H7 (cell line): ENCODE results near the gene GALNT9. TPM values are rescaled to one million over a fixed set of nuclear protein-coding genes. Genes with fewer than 3 reads are reported as not detected.
A peak's percentile ranks its signal among the peaks of the same experiment; 100 is the strongest.

Experiments
- DNase-seq: peaks from one replicate; pipeline ENCODE4 v3.0.0; 2012
- H3K27me3 ChIP-seq: 2 replicates; pipeline ENCODE4 v1.6.0; 2011; ENCODE audit warnings: mild to moderate bottlenecking, low read length; ENCODE audit not compliant: control insufficient read depth, insufficient read depth
- H3K36me3 ChIP-seq: replicated peaks from 2 replicates; pipeline ENCODE4 v1.5.1; 2011; ENCODE audit warnings: low read length; ENCODE audit not compliant: control insufficient read depth, insufficient read depth
- H3K4me3 ChIP-seq: 2 replicates; pipeline ENCODE4 v1.5.1; 2011; ENCODE audit warnings: low read depth, mild to moderate bottlenecking, control low read depth, low read length, moderate library complexity; ENCODE audit not compliant: insufficient read depth
- total RNA-seq: library from RNA; depleted of rRNA; stranded (reverse); fragments of >200 nt; shearing (Covaris generic); gene quantifications from 2 replicates; pipeline ENCODE4 v1.2.3, GENCODE V29; 2014

GALNT9 gene
- total RNA-seq, 1 experiment from 2014 or later: 0.45 TPM

DNA sequence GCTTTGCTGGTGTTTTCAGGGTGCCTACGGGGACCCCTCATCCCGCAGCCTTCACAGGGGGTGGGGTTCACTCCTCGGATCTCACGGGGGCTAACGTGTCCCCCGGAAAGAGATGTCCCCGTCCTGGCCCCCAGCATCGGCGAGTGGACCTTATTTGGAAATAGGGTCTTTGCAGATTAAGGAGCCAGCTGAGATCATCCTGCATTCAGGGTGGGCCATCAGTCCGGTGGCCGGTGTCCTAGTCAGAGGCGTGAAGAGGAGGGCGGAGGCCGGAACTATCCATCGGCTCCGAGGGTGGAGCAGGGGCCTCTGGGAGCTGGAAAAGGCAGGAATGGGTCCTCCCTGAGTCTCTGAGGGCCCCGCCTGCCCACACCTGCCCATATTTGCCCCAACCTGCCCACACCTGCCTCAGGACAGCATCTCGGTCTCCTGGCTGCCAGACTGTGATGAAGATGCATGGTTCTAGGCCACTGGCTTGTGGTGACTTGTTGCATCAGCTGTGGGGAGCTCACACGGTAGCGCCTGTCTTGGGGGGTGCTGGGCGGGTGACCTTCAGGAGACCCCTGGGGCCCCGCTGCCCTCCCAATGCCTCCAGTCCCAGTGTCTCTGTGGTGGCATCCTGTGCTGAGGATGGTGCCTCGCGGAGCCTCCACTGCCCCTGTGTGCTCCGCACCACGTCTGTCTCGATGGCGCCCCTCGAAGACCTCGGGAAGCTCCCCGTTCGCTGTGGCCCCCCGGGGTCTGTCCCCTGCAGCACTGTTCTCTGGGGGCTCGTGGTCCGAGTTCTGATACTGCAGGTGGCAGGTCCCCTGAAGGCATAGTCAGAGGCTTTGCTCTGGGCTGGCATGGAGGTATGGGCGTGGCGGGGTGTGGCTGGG, 170.5 kb downstream of the GALNT9 start:
- no peak for DNase-seq
- Histone ChIP-seq H3K4me3 (no peak overlapping the region), H3K27me3 (no peaks in the 10 kb centered on the region; the same call in 1 of the 2 replicates), H3K36me3 (peaks cover 15% of the 10 kb centered on the region)

DNA sequence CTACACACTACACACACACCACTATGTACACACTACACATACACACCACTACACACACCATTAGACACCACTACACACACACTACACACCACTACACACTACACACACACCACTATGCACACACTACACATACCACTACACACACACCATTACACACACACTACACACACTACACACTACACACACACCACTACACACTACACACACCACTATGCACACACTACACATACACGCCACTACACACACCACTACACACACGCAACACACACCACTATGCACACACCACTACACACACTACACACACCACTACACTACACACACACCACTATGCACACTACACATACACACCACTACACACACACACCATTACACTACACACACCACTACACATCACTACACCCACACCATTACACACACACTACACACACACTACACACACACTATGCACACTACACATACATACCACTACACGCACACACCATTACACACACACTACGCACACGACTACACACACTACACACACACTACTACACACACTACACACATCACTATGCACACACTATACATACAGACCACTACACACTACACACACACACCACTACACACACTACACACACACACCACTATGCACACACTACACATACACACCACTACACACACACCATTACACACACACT, 171.5 kb downstream of the GALNT9 start:
- Histone ChIP-seq H3K27me3 (no peaks in the 10 kb centered on the region; the same call in 1 of the 2 replicates), H3K36me3 (peaks cover 15% of the 10 kb centered on the region), H3K4me3 (no peak overlapping the region)
- no peak for DNase-seq

DNA sequence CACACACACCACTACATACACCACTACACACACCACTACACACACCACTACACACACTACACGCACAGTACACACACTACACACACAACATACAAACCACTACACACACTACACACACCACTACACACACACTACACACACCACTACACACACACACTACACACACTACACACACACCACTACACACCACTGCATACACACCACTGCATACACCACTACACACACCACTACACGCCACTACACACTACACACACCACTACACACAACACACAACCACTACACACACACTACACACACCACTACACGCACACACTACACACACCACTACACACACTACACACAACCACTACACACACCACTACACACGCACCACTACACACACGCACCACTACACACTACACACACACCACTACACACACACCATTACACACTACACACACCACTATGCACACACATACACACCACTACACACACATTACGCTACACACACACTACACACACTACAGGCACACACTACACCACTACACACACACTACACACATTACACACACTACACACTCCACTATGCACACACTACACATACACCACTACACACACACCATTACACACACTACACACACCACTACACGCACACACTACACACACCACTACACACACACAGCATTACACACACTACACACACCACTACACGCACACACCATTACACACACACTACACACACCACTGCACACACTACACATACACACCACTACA, 172.6 kb downstream of the GALNT9 start:
- DNase-seq: no peak
- Histone ChIP-seq H3K36me3 (peaks cover 15% of the 10 kb centered on the region), H3K4me3 (no peak overlapping the region), H3K27me3 (no peaks in the 10 kb centered on the region)

DNA sequence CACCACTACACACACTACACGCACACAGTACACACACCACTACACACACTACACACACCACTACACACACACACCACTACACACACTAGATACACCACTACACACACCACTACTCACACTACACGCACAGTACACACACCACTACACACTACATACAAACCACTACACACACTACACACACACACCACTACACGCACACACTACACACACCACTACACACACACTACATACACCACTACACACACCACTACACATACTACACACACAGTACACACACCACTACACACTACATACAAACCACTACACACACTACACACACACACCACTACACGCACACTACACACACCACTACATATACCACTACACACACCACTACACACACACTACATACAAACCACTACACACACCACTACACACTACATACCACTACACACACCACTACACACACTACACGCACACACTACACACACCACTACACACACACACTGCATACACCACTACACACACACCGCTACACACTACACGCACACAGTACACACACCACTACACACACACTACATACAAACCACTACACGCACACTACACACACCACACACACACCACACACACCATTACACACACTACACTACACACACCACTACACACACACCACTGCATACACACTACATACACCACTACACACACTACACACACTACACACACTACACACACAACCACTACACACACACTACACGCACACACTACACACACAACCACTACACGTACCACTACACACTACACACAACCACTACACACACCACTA, 173.4 kb downstream of the GALNT9 start:
- H3K36me3 ChIP-seq: peaks cover 15% of the 10 kb centered on the region
- no peak overlapping the region for H3K4me3 ChIP-seq
- no peaks in the 10 kb centered on the region for H3K27me3 ChIP-seq
- no peak for DNase-seq

DNA sequence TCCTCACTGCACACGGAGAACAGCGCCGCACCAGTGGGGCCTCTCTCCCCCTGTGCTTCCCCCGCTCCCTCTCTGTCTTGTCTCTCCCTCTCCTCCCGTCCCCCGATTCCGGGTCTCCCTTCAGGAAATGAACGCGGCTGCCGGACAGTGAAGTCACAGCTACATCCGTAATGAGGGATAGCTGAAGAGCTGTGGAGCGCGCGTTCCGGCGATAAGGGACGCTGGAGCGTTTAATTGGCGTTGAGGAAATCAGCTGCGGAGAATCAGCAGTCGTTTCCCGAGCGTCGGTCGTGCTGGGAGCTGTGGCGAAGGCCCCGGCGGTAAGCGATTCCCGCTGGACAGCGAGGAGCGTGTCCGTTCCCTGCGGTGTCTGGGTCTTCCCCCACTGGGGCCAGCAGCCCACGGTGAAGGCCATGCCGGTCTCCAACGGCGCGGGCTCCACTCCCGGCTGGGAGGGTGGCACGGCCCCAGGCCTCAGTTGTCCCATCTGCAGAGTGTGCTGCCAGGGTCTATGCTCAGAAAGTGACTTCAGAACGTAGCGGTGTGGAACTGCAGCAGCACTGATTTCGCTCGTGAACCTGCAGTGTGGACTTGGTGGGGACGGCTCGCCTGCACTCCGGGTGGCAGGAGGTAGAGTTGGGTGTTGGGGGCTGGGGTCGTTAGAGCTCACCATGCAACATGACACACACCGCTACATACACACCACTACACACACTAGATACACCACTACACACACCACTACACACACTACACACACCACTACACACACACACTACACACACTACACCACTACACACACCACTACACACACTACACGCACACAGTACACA, 174.2 kb downstream of the GALNT9 start:
- H3K27me3 ChIP-seq: no peaks in the 10 kb centered on the region
- no peak for DNase-seq
- no peak overlapping the region for H3K4me3 ChIP-seq
- H3K36me3 ChIP-seq: peaks cover 15% of the 10 kb centered on the region

- no peaks in the 10 kb centered on the region for H3K27me3 ChIP-seq
- peaks cover 15% of the 10 kb centered on the region for H3K36me3 ChIP-seq
- no peak for DNase-seq
- no peak overlapping the region for H3K4me3 ChIP-seq
Observed at GRCh38 chr12:132154341-132154761, 175.0 kb downstream of the GALNT9 start.

GRCh38 chr12:132153501-132154340, 175.7 kb downstream of the GALNT9 start:
- no peak overlapping the region for H3K4me3 ChIP-seq
- no peaks in the 10 kb centered on the region for H3K27me3 ChIP-seq
- peak; percentile 98 for DNase-seq
- H3K36me3 ChIP-seq: peaks cover 15% of the 10 kb centered on the region

DNA sequence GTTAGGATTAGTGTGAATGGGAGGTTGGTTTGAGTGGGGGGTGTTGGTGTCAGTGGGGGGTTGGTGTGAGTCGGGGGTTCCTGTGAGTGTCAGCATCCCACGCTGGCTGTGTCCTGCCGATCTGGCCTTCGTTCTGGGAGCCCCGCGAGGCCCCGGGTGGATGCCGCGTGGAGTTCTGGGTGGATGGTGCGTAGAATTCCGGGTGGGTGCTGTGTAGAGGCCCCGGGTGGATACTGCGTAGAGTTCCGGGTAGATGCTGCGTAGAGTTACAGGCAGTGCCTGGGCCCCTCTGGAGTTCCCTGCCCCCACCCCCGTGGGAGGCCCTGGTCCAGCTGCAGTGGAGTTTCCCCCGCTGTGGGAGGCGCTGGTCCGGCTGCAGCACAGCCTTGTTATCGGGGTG, 176.4 kb downstream of the GALNT9 start:
- Histone ChIP-seq H3K4me3 (no peak overlapping the region), H3K36me3 (peaks cover 15% of the 10 kb centered on the region), H3K27me3 (no peaks in the 10 kb centered on the region)
- DNase-seq: no peak

DNA sequence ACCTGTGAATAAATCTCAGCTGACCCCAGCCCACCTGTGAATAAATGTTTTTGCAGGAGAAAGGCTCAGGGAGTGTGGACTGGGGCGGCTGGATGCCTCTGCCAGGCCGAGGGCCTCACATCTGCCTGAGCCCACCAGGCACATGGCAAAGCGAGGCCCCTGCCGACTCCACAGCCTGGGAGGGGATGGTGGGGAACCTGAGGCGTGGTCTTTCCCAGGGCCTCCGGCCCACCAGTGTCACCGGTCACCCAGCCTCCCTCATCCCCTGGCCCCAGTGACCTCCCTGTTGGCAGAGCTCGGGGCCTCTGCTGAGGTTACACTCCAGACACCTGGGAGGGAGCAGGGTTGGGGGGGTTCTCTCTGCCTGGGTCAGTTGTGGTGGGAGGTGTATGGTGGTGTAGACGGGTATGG, 177.0 kb downstream of the GALNT9 start:
- H3K36me3 ChIP-seq: peaks cover 13% of the 10 kb centered on the region
- DNase-seq: no peak
- H3K27me3 ChIP-seq: no peaks in the 10 kb centered on the region
- H3K4me3 ChIP-seq: no peak overlapping the region

GRCh38 chr12:132151766-132152410, 177.5 kb downstream of the GALNT9 start:
- DNase-seq: no peak
- H3K36me3 ChIP-seq: peaks cover 9% of the 10 kb centered on the region
- no peaks in the 10 kb centered on the region for H3K27me3 ChIP-seq
- no peak overlapping the region for H3K4me3 ChIP-seq

DNA sequence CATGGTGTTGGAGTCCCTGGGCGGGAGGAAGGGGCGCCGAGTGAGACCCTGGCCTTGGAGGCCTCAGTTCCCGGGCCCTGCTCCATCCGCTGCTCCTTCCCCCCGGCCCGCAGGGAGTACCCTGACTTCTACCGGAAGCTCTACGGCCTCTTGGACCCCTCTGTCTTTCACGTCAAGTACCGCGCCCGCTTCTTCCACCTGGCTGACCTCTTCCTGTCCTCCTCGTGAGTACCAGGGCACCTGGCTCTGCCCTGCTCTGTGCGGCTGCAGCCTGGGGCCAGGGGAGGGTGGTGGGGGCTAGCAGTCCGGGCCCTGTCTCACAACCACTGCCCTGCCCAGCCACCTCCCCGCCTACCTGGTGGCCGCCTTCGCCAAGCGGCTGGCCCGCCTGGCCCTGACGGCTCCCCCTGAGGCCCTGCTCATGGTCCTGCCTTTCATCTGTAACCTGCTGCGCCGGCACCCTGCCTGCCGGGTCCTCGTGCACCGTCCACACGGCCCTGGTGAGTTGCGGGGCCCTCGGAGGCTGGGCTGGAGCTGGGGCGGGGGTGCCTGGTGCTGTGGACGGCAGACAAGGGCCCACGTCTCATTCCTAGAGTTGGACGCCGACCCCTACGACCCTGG, 178.1 kb downstream of the GALNT9 start:
- H3K4me3 ChIP-seq: no peak overlapping the region
- no peaks in the 10 kb centered on the region for H3K27me3 ChIP-seq
- DNase-seq: no peak
- peaks cover 4% of the 10 kb centered on the region for H3K36me3 ChIP-seq

DNA sequence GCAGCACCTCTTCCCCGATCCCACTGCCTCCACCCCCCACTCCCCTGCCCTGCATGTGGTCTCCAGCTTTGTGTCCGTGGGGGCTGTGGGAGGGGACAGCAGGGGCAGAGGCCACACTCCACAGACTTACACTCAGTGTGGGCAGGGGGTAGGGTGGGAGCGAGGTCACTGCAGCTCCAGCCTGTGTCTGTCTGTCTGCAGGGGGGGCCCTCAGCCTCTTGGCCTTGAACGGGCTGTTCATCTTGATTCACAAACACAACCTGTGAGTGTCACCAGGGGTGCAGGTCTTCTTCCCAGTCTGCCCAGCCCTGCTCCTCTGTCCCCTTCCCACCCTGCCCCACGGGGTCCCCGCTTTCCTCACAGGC, 178.6 kb downstream of the GALNT9 start:
- Histone ChIP-seq H3K36me3 (peaks cover 4% of the 10 kb centered on the region), H3K27me3 (no peaks in the 10 kb centered on the region), H3K4me3 (no peak overlapping the region)
- DNase-seq: no peak
